NOMO-1 treated with DMSO at 0.1 percent for 48 hours (cell line): ENCODE data around the gene ATG7.
A peak's percentile ranks its signal among the peaks of the same experiment; 100 is the strongest.

ENCODE experiments used
- DNase-seq: peaks from one replicate; lab custom pipeline; 2025; ENCODE audit not compliant: unreplicated experiment; lab: John Stamatoyannopoulos, UW

ATG7 gene

GRCh38 chr3:11534011-11534792 is 262.0 kb downstream of the ATG7 start:
- no peak for DNase-seq

GRCh38 chr3:11534793-11535101 is 262.6 kb downstream of the ATG7 start:
- no peak for DNase-seq

- no peak for DNase-seq
These were observed 263.2 kb downstream of the ATG7 start for GRCh38 chr3:11535243-11535960.

GRCh38 chr3:11536132-11536935 is 264.1 kb downstream of the ATG7 start:
- DNase-seq: no peak

GRCh38 chr3:11536936-11537612 is 264.9 kb downstream of the ATG7 start:
- DNase-seq: peak; percentile 18

GRCh38 chr3:11538581-11538980 is 266.4 kb downstream of the ATG7 start:
- DNase-seq: no peak

GRCh38 chr3:11539218-11539617 is 267.0 kb downstream of the ATG7 start:
- DNase-seq: no peak

GRCh38 chr3:11539677-11540076 is 267.5 kb downstream of the ATG7 start:
- DNase-seq: no peak

- DNase-seq: no peak
These were observed 269.4 kb downstream of the ATG7 start for GRCh38 chr3:11541321-11542303.

GRCh38 chr3:11542551-11542950 is 270.4 kb downstream of the ATG7 start:
- DNase-seq: no peak

GRCh38 chr3:11543141-11543947 is 271.1 kb downstream of the ATG7 start:
- DNase-seq: no peak

- DNase-seq: no peak
These were observed 271.8 kb downstream of the ATG7 start for GRCh38 chr3:11543948-11544387.

GRCh38 chr3:11544412-11545181 is 272.4 kb downstream of the ATG7 start:
- no peak for DNase-seq

GRCh38 chr3:11545186-11545851 is 273.1 kb downstream of the ATG7 start:
- DNase-seq: no peak

GRCh38 chr3:11546657-11547302 is 274.6 kb downstream of the ATG7 start:
- DNase-seq: no peak

- DNase-seq: no peak
These were observed 275.3 kb downstream of the ATG7 start for GRCh38 chr3:11547498-11547897.

- DNase-seq: no peak
These were observed 276.5 kb downstream of the ATG7 start for GRCh38 chr3:11548721-11549131.
